ENCODE measurements around the gene IL18RAP. TPM values are rescaled to one million over a fixed set of nuclear protein-coding genes. Genes with fewer than 3 reads are reported as not detected.
A peak's percentile ranks its signal among the peaks of the same experiment; 100 is the strongest.

Gene IL18RAP
- total RNA-seq, 1 donor from 2014 or later: not detected

DNA sequence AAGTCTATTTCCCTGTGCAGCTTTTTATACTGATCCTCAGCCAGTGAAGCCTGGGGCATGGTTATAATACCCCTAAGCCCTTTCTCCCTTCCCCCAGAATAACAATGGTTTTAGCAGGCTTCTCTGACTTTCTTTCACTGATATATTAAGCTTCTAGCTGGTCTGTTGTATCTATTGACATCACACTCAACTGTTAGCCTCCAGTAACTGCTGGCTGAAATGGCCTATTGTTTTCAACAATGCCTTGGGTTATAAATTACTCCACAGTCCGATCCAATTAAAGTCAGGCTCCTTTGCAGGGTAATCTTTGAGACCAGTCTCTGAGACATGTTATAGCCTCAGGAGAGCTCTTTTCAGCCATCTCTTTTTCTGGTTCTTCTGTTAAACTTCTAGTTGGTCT is 47.2 kb downstream of the IL18RAP start:
- Histone ChIP-seq H3K4me2 (peak overlapping the region; percentile 16), H2AFZ (replicated peaks) (no peak overlapping the region), H3K27ac (no peak overlapping the region), H3K9ac (no peak overlapping the region), H3K4me1 (no peaks in the 10 kb centered on the region), H3K4me3 (no peak overlapping the region), H3K9me3 (ENCODE audit: low read depth) (no peaks in the 10 kb centered on the region), H4K20me1 (ENCODE audit: low read depth) (no peaks in the 10 kb centered on the region), H3K79me2 (ENCODE audit: low read depth) (no peaks in the 10 kb centered on the region), H3K27me3 (no peaks in the 10 kb centered on the region), H3F3A (ENCODE audit: low read depth) (peaks cover 12% of the 10 kb centered on the region), H3K36me3 (no peaks in the 10 kb centered on the region)
- Mint-ChIP-seq H3K27ac (no peak overlapping the region), H3K36me3 (no peaks in the 10 kb centered on the region), H3K9me3 (peaks cover 11% of the 10 kb centered on the region), H3K4me3 (no peak overlapping the region), H3K4me1 (no peaks in the 10 kb centered on the region), H3K27me3 (ENCODE audit: insufficient read depth, low read depth) (peaks cover 3% of the 10 kb centered on the region)
- peak; percentile 43 for DNase-seq (ENCODE audit: low spot score)
- no peak for TF ChIP-seq EZH2 (IDR thresholded peaks at IDR 0.05)
- peak; percentile 52 for TF ChIP-seq EZH2phosphoT487 (IDR thresholded peaks at IDR 0.05)

DNA sequence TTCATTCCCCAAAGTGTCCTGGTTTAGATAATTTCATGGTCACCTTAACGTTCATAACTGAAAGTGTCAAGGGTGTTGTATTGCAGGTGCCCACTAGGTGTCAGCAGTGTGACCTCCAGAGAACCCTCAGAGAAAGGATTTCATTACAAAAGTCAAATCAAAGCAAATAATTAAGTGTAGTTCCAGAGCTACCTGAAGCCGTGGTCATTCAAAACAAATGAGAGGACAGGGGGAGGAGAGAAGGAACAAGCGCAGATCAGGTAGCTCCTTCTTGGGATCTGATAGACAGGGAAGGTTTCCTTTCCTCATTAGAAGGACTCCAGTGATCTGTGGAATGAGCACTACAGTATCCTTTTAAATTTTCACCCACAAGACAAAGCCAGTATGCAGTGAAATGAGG is 50.1 kb downstream of the IL18RAP start, which contains the start of gene SLC9A4:
Gene SLC9A4 (plus strand): TSS at position 207 of the 400 bp plus-strand sequence. CDS start 534 bp downstream, outside the sequence.
- TF ChIP-seq, protein P1, sequence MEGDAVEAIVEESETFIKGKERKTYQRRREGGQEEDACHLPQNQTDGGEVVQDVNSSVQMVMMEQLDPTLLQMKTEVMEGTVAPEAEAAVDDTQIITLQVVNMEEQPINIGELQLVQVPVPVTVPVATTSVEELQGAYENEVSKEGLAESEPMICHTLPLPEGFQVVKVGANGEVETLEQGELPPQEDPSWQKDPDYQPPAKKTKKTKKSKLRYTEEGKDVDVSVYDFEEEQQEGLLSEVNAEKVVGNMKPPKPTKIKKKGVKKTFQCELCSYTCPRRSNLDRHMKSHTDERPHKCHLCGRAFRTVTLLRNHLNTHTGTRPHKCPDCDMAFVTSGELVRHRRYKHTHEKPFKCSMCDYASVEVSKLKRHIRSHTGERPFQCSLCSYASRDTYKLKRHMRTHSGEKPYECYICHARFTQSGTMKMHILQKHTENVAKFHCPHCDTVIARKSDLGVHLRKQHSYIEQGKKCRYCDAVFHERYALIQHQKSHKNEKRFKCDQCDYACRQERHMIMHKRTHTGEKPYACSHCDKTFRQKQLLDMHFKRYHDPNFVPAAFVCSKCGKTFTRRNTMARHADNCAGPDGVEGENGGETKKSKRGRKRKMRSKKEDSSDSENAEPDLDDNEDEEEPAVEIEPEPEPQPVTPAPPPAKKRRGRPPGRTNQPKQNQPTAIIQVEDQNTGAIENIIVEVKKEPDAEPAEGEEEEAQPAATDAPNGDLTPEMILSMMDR (IDR thresholded peaks at IDR 0.05): peak; percentile 93
- no peak for TF ChIP-seq EZH2 (IDR thresholded peaks at IDR 0.05)
- no peaks in the 10 kb centered on the region for H3K36me3 Mint-ChIP-seq
- H3K4me1 Mint-ChIP-seq: no peaks in the 10 kb centered on the region
- Histone ChIP-seq H3K4me3 (no peak within 1 kb of the TSS), H4K20me1 (ENCODE audit: low read depth) (no peaks in the 10 kb centered on the region), H3K9me3 (ENCODE audit: low read depth) (no peaks in the 10 kb centered on the region), H3K4me2 (no peak within 1 kb of the TSS), H3K36me3 (no peaks in the 10 kb centered on the region), H3K9ac (no peak within 1 kb of the TSS), H3K4me1 (no peaks in the 10 kb centered on the region), H3K79me2 (ENCODE audit: low read depth) (no peaks in the 10 kb centered on the region), H2AFZ (replicated peaks) (peak within 1 kb of the TSS; percentile 30), H3K27ac (no peak within 1 kb of the TSS), H3K27me3 (no peaks in the 10 kb centered on the region), H3F3A (ENCODE audit: low read depth) (peaks cover 12% of the 10 kb centered on the region)
- H3K4me3 Mint-ChIP-seq: no peak within 1 kb of the TSS
- peaks cover 3% of the 10 kb centered on the region for H3K27me3 Mint-ChIP-seq (ENCODE audit: insufficient read depth, low read depth)
- peaks cover 11% of the 10 kb centered on the region for H3K9me3 Mint-ChIP-seq
- DNase-seq (ENCODE audit: low spot score): peak; percentile 54
- no peak within 1 kb of the TSS for H3K27ac Mint-ChIP-seq

DNA sequence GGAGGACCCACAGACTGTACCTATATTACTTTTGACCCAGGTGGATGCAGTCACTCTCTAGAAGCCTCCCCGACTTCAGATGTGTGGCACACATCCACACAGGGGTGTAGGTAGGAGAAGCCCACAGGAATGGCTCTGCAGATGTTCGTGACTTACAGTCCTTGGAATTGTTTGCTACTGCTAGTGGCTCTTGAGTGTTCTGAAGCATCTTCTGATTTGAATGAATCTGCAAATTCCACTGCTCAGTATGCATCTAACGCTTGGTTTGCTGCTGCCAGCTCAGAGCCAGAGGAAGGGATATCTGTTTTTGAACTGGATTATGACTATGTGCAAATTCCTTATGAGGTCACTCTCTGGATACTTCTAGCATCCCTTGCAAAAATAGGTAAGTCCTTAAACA is 50.7 kb downstream of the IL18RAP start:
- H3K36me3 Mint-ChIP-seq: no peaks in the 10 kb centered on the region
- H3K4me3 ChIP-seq: no peak overlapping the region
- H3K4me1 Mint-ChIP-seq: no peaks in the 10 kb centered on the region

DNA sequence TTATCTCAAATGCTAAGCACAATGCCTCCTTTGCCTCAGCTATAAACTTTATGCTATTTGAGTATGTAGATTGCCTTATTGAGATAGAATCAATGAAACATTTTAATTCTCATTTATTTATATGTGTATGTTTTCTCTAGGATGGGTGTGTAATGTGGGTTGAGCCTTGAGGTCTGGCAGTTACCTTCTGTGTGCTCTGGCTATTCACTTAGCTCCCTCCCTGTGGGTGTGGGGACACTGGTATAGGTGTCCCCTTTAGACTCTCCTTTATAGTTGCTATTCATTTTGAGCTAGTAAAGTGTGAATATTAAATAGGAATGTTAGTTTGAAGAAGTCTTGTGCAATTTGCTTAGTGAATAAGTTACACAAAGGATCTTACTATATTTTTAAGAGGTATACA is 51.8 kb downstream of the IL18RAP start:
- no peak overlapping the region for H3K4me2 ChIP-seq
- Mint-ChIP-seq H3K27ac (no peak overlapping the region), H3K9me3 (peaks cover 8% of the 10 kb centered on the region), H3K27me3 (ENCODE audit: insufficient read depth, low read depth) (peaks cover 3% of the 10 kb centered on the region), H3K4me1 (no peaks in the 10 kb centered on the region), H3K4me3 (no peak overlapping the region), H3K36me3 (no peaks in the 10 kb centered on the region)
- DNase-seq (ENCODE audit: low spot score): no peak
- H2AFZ ChIP-seq (replicated peaks): no peak overlapping the region
- no peaks in the 10 kb centered on the region for H3K79me2 ChIP-seq (ENCODE audit: low read depth)
- H3K4me3 ChIP-seq: no peak overlapping the region
- peaks cover 11% of the 10 kb centered on the region for H3F3A ChIP-seq (ENCODE audit: low read depth)
- H3K9ac ChIP-seq: no peak overlapping the region
- no peaks in the 10 kb centered on the region for H3K9me3 ChIP-seq (ENCODE audit: low read depth)
- TF ChIP-seq, protein P1 (IDR thresholded peaks at IDR 0.05): no peak
- TF ChIP-seq EZH2phosphoT487 (IDR thresholded peaks at IDR 0.05) (no peak), EZH2 (IDR thresholded peaks at IDR 0.05) (no peak)
- H4K20me1 ChIP-seq (ENCODE audit: low read depth): no peaks in the 10 kb centered on the region
- no peaks in the 10 kb centered on the region for H3K4me1 ChIP-seq
- H3K36me3 ChIP-seq: no peaks in the 10 kb centered on the region
- H3K27ac ChIP-seq: no peak overlapping the region
- no peaks in the 10 kb centered on the region for H3K27me3 ChIP-seq

More for the DNA sequence above, 50.7 kb downstream of the IL18RAP start:
- H3K4me3 Mint-ChIP-seq: no peak overlapping the region
- no peak overlapping the region for H3K27ac ChIP-seq
- no peaks in the 10 kb centered on the region for H4K20me1 ChIP-seq (ENCODE audit: low read depth)
- H3K27me3 ChIP-seq: no peaks in the 10 kb centered on the region
- peaks cover 12% of the 10 kb centered on the region for H3F3A ChIP-seq (ENCODE audit: low read depth)
- no peaks in the 10 kb centered on the region for H3K4me1 ChIP-seq
- H3K9me3 Mint-ChIP-seq: peaks cover 11% of the 10 kb centered on the region
- no peak overlapping the region for H3K27ac Mint-ChIP-seq
- TF ChIP-seq EZH2 (IDR thresholded peaks at IDR 0.05): no peak
- TF ChIP-seq EZH2phosphoT487 (IDR thresholded peaks at IDR 0.05): no peak
- TF ChIP-seq, protein P1 (IDR thresholded peaks at IDR 0.05): no peak
- H3K79me2 ChIP-seq (ENCODE audit: low read depth): no peaks in the 10 kb centered on the region
- no peaks in the 10 kb centered on the region for H3K36me3 ChIP-seq
- no peaks in the 10 kb centered on the region for H3K9me3 ChIP-seq (ENCODE audit: low read depth)
- peak overlapping the region; percentile 30 for H2AFZ ChIP-seq (replicated peaks)
- no peak for DNase-seq (ENCODE audit: low spot score)
- H3K4me2 ChIP-seq: no peak overlapping the region
- H3K9ac ChIP-seq: no peak overlapping the region
- peaks cover 3% of the 10 kb centered on the region for H3K27me3 Mint-ChIP-seq (ENCODE audit: insufficient read depth, low read depth)

All from neural progenitor cell (in vitro differentiated cells).